GM18505 (cell line): ENCODE measurements around the gene BCAR3.

Experiments
- ATAC-seq: cut with Tn5 transposase; IDR thresholded peaks from one replicate; pipeline ENCODE4 v1.9.1; 2021; ENCODE audit not compliant: unreplicated experiment
- POLR2A ChIP-seq: IDR thresholded peaks from 4 replicates; pipeline ENCODE4 v1.6.1; 2011; ENCODE audit warnings: borderline replicate concordance; ENCODE audit not compliant: insufficient read depth, insufficient read length; ENCODE audit errors: extremely low read depth

Gene BCAR3

GRCh38 chr1:93715529-93716126, 34.0 kb upstream of the BCAR3 start:
- TF ChIP-seq POLR2A: peak; percentile 43
- peak; percentile 47 for ATAC-seq

GRCh38 chr1:93714356-93714755, 32.7 kb upstream of the BCAR3 start:
- ATAC-seq: no peak
- no peak for TF ChIP-seq POLR2A

GRCh38 chr1:93713341-93713740, 31.7 kb upstream of the BCAR3 start:
- TF ChIP-seq POLR2A: no peak
- ATAC-seq: no peak

GRCh38 chr1:93712741-93713140, 31.1 kb upstream of the BCAR3 start:
- TF ChIP-seq POLR2A: no peak
- ATAC-seq: no peak

- TF ChIP-seq POLR2A: no peak
- ATAC-seq: no peak
These were observed 29.1 kb upstream of the BCAR3 start for GRCh38 chr1:93710499-93711453.

GRCh38 chr1:93708734-93709481, 27.3 kb upstream of the BCAR3 start:
- peak; percentile 57 for TF ChIP-seq POLR2A
- ATAC-seq: no peak

- peak; percentile 40 for TF ChIP-seq POLR2A
- ATAC-seq: peak; percentile 67
These were observed 26.3 kb upstream of the BCAR3 start for GRCh38 chr1:93707956-93708355.

GRCh38 chr1:93705892-93706500, 24.4 kb upstream of the BCAR3 start:
- no peak for TF ChIP-seq POLR2A

GRCh38 chr1:93704052-93704451, 22.4 kb upstream of the BCAR3 start:
- no peak for TF ChIP-seq POLR2A
- ATAC-seq: peak; percentile 43

More at GRCh38 chr1:93705892-93706500, 24.4 kb upstream of the BCAR3 start:
- no peak for ATAC-seq

- ATAC-seq: no peak
- no peak for TF ChIP-seq POLR2A
These were observed 22.0 kb upstream of the BCAR3 start for GRCh38 chr1:93703643-93704042.

GRCh38 chr1:93702828-93703183, 21.2 kb upstream of the BCAR3 start:
- no peak for ATAC-seq
- no peak for TF ChIP-seq POLR2A

GRCh38 chr1:93702111-93702827, 20.6 kb upstream of the BCAR3 start:
- TF ChIP-seq POLR2A: no peak
- no peak for ATAC-seq

GRCh38 chr1:93701629-93702028, 20.0 kb upstream of the BCAR3 start:
- ATAC-seq: no peak
- TF ChIP-seq POLR2A: no peak
